A673 (cell line): ENCODE measurements around the gene HLA-DQA1. TPM values are rescaled to one million over a fixed set of nuclear protein-coding genes. Genes with fewer than 3 reads are reported as not detected.

Source experiments
- BruUV-seq: library from RNA; stranded (reverse); fragments of 400-500 nt; replicated peaks from 2 replicates; lab custom pipeline; 2021; lab: Mats Ljungman, UMichigan
- CTCF ChIA-PET: fragments of 300-600 bp; sonication (Branson Sonifier 250); formaldehyde crosslinking; loops from one replicate; lab custom pipeline; 2022; ENCODE audit warnings: antibody characterized with exemption; lab: Charles Lee
- POLR2A ChIA-PET: fragments of 300-600 bp; sonication (Branson Sonifier 250); formaldehyde crosslinking; loops from one replicate; lab custom pipeline; 2022; ENCODE audit warnings: antibody characterized with exemption; ENCODE audit not compliant: low non-redundant PET; lab: Charles Lee
- DNase-seq: peaks from one replicate; pipeline ENCODE4 v3.0.0-alpha.2; 2015; ENCODE audit warnings: low spot score
- H3K27ac ChIP-seq: fragments of 200-600 bp; sonication (generic); 2 replicates; pipeline ENCODE4 v1.5.1; 2016; ENCODE audit warnings: mixed run types, low read depth, mild to moderate bottlenecking, mixed read lengths, antibody characterized with exemption, low read length; ENCODE audit not compliant: poor library complexity, severe bottlenecking
- H3K27me3 ChIP-seq: fragments of 200-600 bp; sonication (generic); replicated peaks from 2 replicates; pipeline ENCODE4 v1.6.1; 2017; ENCODE audit warnings: mixed run types, low read depth, mild to moderate bottlenecking, mixed read lengths, antibody characterized with exemption, low read length; ENCODE audit not compliant: insufficient read depth, poor library complexity
- H3K36me3 ChIP-seq: fragments of 200-600 bp; sonication (generic); 2 replicates; pipeline ENCODE4 v1.6.1; 2016; ENCODE audit warnings: mixed run types, mild to moderate bottlenecking, mixed read lengths, antibody characterized with exemption, low read length; ENCODE audit not compliant: insufficient read depth, poor library complexity, severe bottlenecking
- H3K4me1 ChIP-seq: fragments of 200-600 bp; sonication (generic); 2 replicates; pipeline ENCODE4 v1.6.1; 2017; ENCODE audit warnings: mixed run types, mild to moderate bottlenecking, mixed read lengths, antibody characterized with exemption, low read length; ENCODE audit not compliant: insufficient read depth, poor library complexity, severe bottlenecking
- H3K4me3 ChIP-seq: fragments of 200-600 bp; sonication (generic); 2 replicates; pipeline ENCODE4 v1.5.1; 2016; ENCODE audit warnings: low read depth, mixed run types, mild to moderate bottlenecking, mixed read lengths, low read length; ENCODE audit not compliant: poor library complexity, severe bottlenecking
- H3K9me3 ChIP-seq: fragments of 200-600 bp; sonication (generic); 2 replicates; pipeline ENCODE4 v1.6.1; 2016; ENCODE audit warnings: mixed run types, low read depth, mild to moderate bottlenecking, mixed read lengths, antibody characterized with exemption, low read length; ENCODE audit not compliant: poor library complexity, severe bottlenecking
- CTCF ChIP-seq: fragments of 300-800, 200-600 bp; sonication (generic); conservative IDR thresholded peaks from 2 replicates; pipeline ENCODE4 v1.5.1; 2017; ENCODE audit warnings: low read depth, mild to moderate bottlenecking, antibody characterized with exemption, low read length, moderate library complexity, mixed read lengths
- EZH2 ChIP-seq: fragments of 200-600 bp; sonication (generic); IDR thresholded peaks from 2 replicates; pipeline ENCODE4 v1.6.1; 2017; ENCODE audit warnings: borderline replicate concordance, low read depth, mild to moderate bottlenecking, mixed read lengths, antibody characterized with exemption, low read length; ENCODE audit not compliant: poor library complexity, severe bottlenecking
- intact Hi-C: fragments of 100-400 bp; cut with micrococcal nuclease; formaldehyde crosslinking; loops from one replicate; pipeline ENCODE4 v1.10.0; 2022; ENCODE audit not compliant: unreplicated experiment
- total RNA-seq: library from RNA; stranded (reverse); gene quantifications from 2 replicates; pipeline ENCODE4 v1.2.3, GENCODE V29; 2021

Gene HLA-DQA1
- total RNA-seq, 1 experiment from 2014 or later = not detected

- POLR2A ChIA-PET = no interaction called here
Observed at GRCh38 chr6:32659856-32660595, 22.8 kb downstream of the HLA-DQA1 start.

GRCh38 chr6:32662099-32662498 lies 24.9 kb downstream of the HLA-DQA1 start:
- no peak overlapping the region for H3K4me3 ChIP-seq
- CTCF ChIA-PET = no interaction called here
- H3K4me1 ChIP-seq = no peaks in the 10 kb centered on the region
- H3K27me3 ChIP-seq = peaks cover 37% of the 10 kb centered on the region
- DNase-seq = no peak
- no peaks in the 10 kb centered on the region for H3K36me3 ChIP-seq
- no peaks in the 10 kb centered on the region for H3K9me3 ChIP-seq
- intact Hi-C loops = loop anchor here (5.0 kb wide), 1 partner anchor 100 kb away; the partner anchor contains the start of gene HLA-DQB2
- no peak for TF ChIP-seq EZH2
- TF ChIP-seq CTCF = no peak
- H3K27ac ChIP-seq = no peak overlapping the region
- POLR2A ChIA-PET = no interaction called here
- no TSS peak for BruUV-seq

More at GRCh38 chr6:32659856-32660595, 22.8 kb downstream of the HLA-DQA1 start:
- Histone ChIP-seq H3K36me3 (no peaks in the 10 kb centered on the region), H3K4me3 (no peak overlapping the region), H3K27me3 (peaks cover 17% of the 10 kb centered on the region), H3K27ac (no peak overlapping the region), H3K9me3 (no peaks in the 10 kb centered on the region), H3K4me1 (no peaks in the 10 kb centered on the region)
- intact Hi-C loops = loop anchor here (5.0 kb wide), 1 partner anchor 102 kb away; the partner anchor contains the start of gene HLA-DQB2
- DNase-seq = no peak
- BruUV-seq = no TSS peak
- TF ChIP-seq EZH2 (no peak), CTCF (no peak)
- CTCF ChIA-PET = no interaction called here

- peaks cover 45% of the 10 kb centered on the region for H3K27me3 ChIP-seq
- TF ChIP-seq CTCF (no peak), EZH2 (no peak)
- intact Hi-C loops = loop anchor here (5.0 kb wide), 1 partner anchor 99 kb away; the partner anchor contains the start of gene HLA-DQB2
- no peak overlapping the region for H3K27ac ChIP-seq
- no peaks in the 10 kb centered on the region for H3K9me3 ChIP-seq
- BruUV-seq = no TSS peak
- ChIA-PET POLR2A (no interaction called here), CTCF (no interaction called here)
- no peaks in the 10 kb centered on the region for H3K4me1 ChIP-seq
- H3K36me3 ChIP-seq = no peaks in the 10 kb centered on the region
- no peak overlapping the region for H3K4me3 ChIP-seq
- DNase-seq = no peak
Observed at GRCh38 chr6:32662836-32663235, 25.6 kb downstream of the HLA-DQA1 start.
